GM18519 (cell line): ENCODE data around the gene SSX4.
"Not testable (repeated sequence)": the region's sequence is repeated elsewhere in the genome, so short reads cannot be mapped to it uniquely, and the experiment has no call there.

Experiments
- ATAC-seq: cut with Tn5 transposase; IDR thresholded peaks from one replicate; pipeline ENCODE4 v1.9.1; 2021; ENCODE audit warnings: mild to moderate bottlenecking, moderate library complexity; ENCODE audit not compliant: unreplicated experiment, low FRiP score

SSX4 gene, protein sequence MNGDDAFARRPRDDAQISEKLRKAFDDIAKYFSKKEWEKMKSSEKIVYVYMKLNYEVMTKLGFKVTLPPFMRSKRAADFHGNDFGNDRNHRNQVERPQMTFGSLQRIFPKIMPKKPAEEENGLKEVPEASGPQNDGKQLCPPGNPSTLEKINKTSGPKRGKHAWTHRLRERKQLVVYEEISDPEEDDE

DNA sequence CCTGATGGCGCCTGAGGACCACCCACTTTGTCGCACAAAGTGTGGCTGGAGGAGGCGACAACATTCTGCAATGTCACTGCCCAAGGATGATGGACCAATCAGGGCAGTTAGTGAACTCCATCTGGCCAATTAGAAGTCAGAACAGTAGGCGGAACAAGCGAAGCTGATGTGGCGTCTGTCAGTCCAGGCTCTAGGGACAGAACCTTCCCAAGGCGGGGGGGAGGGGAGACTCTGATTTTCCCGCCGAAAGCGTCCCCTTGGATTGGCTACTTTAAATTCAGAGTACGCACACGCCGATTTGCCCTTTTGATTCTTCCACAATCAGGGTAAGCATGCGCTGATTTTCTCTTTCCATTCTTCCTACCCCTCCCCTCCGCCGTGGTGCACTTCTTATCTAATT is at the start of gene SSX4:
SSX4 (plus strand) TSS at position 301 of the 400 bp plus-strand sequence. CDS start 515 bp downstream, outside the sequence.
- not testable (repeated sequence) for ATAC-seq

DNA sequence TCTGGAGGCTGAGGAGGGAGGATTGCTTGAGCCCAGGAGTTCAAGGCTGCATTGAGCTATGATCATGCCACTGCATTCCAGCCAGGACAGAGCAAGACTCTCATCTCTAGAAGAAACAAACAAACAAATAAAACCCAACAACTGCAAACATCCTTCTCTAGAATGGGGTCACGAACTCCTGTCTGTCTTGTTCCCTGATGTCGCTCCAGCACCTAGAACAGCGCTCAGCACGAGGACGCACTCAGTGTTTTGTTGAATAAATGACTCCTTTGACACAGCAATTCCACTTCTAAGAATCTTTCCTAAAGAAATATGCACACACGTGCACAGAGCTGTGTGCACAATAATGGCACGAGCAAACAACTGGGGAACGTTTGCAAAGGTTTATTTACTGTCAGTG is 37.3 kb upstream of the SSX4 start:
- not testable (repeated sequence) for ATAC-seq

DNA sequence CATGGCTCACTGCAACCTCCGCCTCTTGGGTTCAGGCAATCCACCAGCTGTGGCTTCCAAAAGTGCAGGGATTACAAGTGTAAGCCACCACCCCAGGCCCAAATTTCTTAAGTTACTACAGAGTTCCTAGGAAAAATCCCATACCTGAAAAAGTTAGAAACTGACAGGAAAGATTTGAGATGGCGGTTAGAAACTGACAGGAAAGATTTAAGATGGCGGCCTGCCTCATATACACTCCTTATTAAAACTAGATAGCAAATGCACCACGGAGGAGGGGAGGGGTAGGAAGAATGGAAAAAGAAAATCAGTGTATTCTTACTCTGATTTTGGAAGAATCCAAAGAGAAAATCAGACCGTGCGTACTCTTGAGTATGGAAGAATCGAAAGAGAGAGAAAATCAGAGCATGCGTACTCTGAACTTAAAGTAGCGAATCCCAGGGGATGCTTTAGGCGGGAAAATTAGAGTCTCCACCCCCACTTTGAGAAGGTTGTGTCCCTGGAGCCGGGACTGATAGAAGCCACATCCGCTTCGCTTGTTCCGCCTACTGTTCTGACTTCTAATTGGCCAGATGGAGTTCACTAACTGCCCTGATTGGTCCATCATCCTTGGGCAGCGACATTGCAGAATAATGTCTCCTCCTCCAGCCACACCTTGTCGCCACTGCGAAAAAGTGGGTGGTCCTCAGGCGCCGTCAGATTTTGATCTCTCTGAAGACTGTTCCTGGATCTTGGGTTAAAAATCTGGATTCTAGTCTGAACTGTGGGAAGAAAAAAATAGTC is 26.8 kb upstream of the SSX4 start, which contains the start of gene SSX3:
SSX3 (minus strand) TSS at position 389 of the 780 bp plus-strand sequence. CDS start 1,454 bp downstream, outside the sequence.
- ATAC-seq, result not testable (repeated sequence)

DNA sequence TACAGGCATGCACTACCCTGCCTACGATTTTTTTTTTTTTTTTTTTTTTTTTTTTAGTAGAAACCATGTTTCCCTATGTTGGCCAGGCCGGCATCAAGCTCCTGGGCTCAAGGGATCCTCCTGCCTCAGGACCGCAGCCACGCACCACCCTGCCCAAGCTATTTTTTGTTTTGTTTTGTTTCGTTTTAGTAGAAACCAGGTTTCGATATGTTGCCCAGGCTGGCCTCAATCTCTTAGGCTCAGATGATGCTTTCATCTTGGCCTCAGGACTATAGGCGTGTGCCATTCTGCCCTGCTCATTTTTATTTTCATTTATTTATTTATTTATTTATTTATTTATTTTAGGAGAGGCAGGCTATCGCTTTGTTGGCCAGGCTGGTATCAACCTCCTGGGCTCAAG is 25.7 kb upstream of the SSX4 start:
- no peak for ATAC-seq

DNA sequence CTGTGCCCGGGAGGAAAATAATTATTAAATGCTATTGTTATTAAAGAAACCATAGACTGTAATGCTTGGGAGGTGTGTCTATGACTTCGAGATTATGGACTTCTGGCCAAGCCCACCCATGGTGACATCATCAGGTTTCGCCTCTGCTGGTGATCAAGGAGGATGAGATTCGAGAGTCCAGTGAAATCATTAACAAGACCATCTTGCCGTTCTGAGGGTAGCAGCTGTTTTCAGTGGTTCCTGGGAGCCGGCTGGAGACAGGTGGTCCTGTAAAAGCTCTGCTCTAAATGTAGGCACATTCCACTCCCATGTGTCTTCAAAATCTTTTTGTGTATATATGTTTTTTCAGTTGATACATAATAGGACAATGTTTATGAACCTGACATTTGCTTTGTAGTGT is 24.1 kb upstream of the SSX4 start:
- ATAC-seq, result not testable (repeated sequence)

DNA sequence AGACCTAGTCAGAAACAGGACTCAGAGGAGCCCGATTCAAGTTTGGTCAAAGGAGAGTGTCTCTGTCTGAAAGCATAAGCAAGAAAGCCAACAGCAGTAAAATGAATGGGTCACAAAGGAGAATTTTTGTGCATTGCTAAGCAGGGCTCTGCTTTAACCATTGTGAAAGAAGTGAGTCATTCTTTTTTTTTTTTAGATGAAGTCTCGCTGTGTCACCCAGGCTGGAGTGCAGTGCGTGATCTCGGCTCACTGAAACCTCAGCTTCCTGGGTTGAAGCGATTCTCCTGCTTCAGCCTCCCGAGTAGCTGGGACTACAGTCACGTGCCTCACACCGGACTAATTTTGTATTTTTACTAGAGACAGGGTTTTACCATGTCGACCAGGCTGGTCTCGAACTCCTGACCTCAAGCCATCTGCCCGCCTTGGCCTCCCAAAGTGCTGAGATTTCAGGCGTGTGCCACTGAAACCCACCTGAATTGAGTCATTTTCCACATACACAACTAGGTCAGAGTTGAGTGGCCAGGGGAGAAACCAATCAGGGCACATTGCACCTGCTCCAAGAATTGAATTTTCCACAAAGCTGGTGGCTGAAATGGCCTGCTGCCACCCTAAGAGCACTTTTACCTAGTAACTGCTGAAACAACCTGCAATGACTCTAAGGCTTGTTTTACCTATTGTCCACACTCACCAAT is 15.5 kb upstream of the SSX4 start:
- not testable (repeated sequence) for ATAC-seq

DNA sequence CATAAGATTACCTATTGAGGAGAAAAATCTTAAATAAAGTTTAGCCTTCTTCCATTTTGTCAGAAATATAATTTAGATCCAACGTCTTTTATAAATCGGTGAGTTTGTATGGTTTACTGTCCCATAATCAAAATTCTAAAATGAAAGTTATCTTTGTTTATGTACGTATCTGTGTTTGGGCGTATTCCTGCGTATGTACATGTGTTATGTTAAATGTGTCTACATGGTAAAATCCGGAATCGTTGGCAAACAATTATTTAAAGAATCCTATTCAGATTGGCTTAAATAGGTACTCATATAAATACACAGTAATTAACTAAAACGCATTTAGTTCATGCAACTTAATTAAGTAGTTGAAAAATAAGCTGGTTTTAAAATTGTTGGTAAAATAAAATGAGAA is 12.9 kb upstream of the SSX4 start:
- not testable (repeated sequence) for ATAC-seq

DNA sequence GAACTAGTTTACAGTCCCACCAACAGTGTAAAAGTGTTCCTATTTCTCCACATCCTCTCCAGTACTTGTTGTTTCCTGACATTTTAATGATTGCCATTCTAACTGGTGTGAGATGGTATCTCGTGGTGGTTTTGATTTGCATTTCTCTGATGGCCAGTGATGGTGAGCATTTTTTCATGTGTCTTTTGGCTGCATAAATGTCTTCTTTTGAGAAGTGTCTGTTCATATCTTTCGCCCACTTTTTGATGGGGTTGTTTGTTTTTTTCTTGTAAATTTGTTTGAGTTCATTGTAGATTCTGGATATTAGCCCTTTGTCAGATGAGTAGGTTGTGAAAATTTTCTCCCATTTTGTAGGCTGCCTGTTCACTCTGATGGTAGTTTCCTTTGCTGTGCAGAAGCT is 13.6 kb downstream of the SSX4 start:
- not testable (repeated sequence) for ATAC-seq

DNA sequence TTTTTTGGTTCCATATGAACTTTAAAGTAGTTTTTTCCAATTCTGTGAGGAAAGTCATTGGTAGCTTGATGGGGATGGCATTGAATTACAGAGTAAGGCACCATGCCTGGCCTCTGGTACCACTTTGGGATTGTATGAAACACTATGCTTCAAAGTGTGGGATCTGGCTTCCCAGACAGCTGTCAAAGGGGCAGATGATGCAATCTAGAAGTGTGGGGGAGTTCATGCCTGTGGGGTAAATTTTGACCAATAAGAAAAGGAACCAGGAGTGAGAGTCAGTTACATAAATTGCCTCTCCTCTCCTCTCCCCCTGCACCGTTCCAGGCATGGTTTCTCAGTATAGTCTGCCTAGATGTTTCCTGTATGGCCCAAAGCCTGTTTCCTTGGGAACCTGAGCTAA is 14.5 kb downstream of the SSX4 start:
- ATAC-seq, result not testable (repeated sequence)

DNA sequence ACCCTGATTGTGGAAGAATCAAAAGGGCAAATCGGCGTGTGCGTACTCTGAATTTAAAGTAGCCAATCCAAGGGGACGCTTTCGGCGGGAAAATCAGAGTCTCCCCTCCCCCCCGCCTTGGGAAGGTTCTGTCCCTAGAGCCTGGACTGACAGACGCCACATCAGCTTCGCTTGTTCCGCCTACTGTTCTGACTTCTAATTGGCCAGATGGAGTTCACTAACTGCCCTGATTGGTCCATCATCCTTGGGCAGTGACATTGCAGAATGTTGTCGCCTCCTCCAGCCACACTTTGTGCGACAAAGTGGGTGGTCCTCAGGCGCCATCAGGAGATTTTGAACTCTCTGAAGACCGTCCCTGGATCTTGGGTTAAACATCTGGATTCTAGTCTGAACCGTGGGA is 28.5 kb downstream of the SSX4 start, which contains the start of gene SSX4B:
SSX4B (minus strand) TSS at position 101 of the 400 bp plus-strand sequence. CDS start 588 bp downstream, outside the sequence.
- ATAC-seq, result not testable (repeated sequence)

DNA sequence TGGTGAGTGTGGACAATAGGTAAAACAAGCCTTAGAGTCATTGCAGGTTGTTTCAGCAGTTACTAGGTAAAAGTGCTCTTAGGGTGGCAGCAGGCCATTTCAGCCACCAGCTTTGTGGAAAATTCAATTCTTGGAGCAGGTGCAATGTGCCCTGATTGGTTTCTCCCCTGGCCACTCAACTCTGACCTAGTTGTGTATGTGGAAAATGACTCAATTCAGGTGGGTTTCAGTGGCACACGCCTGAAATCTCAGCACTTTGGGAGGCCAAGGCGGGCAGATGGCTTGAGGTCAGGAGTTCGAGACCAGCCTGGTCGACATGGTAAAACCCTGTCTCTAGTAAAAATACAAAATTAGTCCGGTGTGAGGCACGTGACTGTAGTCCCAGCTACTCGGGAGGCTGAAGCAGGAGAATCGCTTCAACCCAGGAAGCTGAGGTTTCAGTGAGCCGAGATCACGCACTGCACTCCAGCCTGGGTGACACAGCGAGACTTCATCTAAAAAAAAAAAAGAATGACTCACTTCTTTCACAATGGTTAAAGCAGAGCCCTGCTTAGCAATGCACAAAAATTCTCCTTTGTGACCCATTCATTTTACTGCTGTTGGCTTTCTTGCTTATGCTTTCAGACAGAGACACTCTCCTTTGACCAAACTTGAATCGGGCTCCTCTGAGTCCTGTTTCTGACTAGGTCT is 43.8 kb downstream of the SSX4 start:
- not testable (repeated sequence) for ATAC-seq

DNA sequence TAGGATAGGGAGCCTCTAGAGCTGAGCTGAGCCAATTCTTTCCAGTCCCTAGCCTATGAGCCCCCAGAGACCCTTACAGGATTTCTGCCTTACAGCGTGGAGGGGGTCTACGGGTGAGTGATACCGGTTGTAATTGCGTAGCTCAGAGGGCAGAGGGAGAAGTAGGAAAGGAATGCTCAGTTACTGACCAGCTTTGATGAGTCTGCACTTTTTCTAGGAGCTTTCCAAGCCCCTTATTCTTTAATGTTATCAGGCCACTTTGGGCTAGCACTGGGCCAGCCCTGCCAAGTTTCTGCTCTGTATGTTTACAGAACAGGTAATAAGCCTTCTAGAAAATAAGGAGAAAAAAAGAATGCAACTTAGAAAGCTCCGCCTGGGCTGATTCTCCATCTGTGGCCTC is 46.3 kb downstream of the SSX4 start:
- not testable (repeated sequence) for ATAC-seq

DNA sequence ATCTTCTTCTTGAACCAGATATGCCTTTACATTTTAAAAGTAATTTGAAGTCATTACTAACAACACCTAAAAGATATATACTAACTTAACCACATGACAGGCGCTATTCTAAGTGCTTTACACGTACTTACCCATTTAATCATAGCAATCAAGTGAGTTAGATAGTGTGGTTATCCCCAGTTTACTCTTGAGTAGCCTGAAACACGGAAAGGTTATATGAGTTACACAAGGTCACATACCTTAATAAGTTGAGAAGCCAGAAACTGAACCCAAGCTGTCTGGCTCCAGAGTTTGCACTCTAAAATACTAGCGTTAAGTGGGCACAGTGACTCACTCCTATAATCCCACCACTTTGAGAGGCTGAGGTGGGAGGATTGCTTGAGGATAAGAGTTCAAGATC is 46.8 kb downstream of the SSX4 start:
- ATAC-seq, result not testable (repeated sequence)

DNA sequence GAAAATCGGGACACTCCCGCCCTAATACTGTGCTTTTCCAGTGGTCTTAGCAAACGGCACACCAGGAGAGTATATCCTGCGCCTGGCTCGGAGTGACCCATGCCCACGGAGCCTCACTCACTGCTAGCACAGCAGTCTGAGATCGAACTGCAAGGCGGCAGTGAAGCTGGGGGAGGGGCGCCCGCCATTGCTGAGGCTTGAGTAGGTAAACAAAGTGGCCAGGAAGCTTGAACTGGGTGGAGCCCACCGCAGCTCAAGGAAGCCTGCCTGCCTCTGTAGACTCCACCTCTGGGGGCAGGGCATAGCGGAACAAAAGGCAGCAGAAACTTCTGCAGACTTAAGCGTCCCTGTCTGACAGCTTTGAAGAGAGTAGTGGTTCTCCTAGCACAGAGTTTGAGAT is 50.4 kb downstream of the SSX4 start:
- ATAC-seq, result not testable (repeated sequence)
